ENCODE data around the gene CACNA1G. TPM values are rescaled to one million over a fixed set of nuclear protein-coding genes. Genes with fewer than 3 reads are reported as not detected.

Gene CACNA1G
- total and polyA plus RNA-seq, 9 of the 15 experiments (the other 6 are each of a cell fraction or from before 2014, with no cell fraction given) = 0.01 TPM; not detected in 8

DNA sequence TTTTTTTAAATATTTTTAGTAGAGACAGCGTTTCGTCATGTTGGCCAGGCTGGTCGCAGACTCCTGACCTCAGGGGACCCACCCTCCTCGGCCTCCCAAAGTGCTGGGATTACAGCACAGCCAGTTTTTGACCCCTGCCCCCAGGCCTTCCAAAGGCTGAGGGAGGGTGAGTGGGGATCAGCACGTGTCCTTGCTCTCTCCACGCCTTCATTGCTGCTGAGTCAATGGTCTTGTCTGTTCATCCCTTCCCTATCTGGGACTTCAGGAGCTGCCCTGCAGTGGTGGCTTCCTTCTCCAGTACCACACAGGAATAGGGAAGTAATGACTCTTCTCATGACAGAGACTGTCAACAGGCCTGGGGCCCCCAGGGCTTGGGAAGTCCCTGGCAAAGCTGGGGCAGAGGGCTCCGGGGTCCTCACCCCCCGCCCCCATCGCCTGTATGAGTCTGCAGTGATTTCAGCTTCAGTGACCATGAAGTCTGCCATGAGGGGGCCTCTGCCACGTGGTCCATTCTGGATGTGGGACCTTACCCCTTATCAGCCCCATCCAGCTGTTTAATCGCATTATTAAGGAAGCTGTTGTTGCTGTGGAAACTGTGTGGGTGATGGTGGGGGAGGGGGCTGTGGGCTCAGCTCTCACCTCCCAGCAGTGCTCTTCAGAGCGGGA lies 80.3 kb downstream of the CACNA1G start (continued):
- TF ChIP-seq, protein P1, sequence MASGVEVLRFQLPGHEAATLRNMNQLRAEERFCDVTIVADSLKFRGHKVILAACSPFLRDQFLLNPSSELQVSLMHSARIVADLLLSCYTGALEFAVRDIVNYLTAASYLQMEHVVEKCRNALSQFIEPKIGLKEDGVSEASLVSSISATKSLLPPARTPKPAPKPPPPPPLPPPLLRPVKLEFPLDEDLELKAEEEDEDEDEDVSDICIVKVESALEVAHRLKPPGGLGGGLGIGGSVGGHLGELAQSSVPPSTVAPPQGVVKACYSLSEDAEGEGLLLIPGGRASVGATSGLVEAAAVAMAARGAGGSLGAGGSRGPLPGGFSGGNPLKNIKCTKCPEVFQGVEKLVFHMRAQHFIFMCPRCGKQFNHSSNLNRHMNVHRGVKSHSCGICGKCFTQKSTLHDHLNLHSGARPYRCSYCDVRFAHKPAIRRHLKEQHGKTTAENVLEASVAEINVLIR (CRISPR knock-in tag; IDR thresholded peaks at IDR 0.05) = no peak
- TF ChIP-seq ARID1B (IDR thresholded peaks at IDR 0.05) (peak; percentile 84), CREM (IDR thresholded peaks at IDR 0.05; ENCODE audit: low read depth) (no peak), ZNF184 (CRISPR knock-in tag; IDR thresholded peaks at IDR 0.05) (no peak), BHLHE40 (IDR thresholded peaks at IDR 0.05; ENCODE audit: low read length) (peak; percentile 90), TBP (optimal IDR thresholded peaks at IDR 0.05; ENCODE audit: low read depth, low read length) (no peak), MAZ (CRISPR knock-in tag; conservative IDR thresholded peaks at IDR 0.05 in 1 of 2, IDR thresholded peaks at IDR 0.05 in 1 of 2) (peak in 1 of 2 experiments; percentile 59; a peak in 3 of 4 replicates), KLF6 (CRISPR knock-in tag; IDR thresholded peaks at IDR 0.05; ENCODE audit: borderline replicate concordance) (no peak), BMI1 (IDR thresholded peaks at IDR 0.05; ENCODE audit: low read length) (no peak), RBFOX2 (IDR thresholded peaks at IDR 0.05; ENCODE audit: low read depth, low read length) (no peak)
- TF ChIP-seq, protein P2, sequence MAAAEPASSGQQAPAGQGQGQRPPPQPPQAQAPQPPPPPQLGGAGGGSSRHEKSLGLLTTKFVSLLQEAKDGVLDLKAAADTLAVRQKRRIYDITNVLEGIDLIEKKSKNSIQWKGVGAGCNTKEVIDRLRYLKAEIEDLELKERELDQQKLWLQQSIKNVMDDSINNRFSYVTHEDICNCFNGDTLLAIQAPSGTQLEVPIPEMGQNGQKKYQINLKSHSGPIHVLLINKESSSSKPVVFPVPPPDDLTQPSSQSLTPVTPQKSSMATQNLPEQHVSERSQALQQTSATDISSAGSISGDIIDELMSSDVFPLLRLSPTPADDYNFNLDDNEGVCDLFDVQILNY (CRISPR knock-in tag; IDR thresholded peaks at IDR 0.05) = no peak
- TF ChIP-seq, protein P3, sequence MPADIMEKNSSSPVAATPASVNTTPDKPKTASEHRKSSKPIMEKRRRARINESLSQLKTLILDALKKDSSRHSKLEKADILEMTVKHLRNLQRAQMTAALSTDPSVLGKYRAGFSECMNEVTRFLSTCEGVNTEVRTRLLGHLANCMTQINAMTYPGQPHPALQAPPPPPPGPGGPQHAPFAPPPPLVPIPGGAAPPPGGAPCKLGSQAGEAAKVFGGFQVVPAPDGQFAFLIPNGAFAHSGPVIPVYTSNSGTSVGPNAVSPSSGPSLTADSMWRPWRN (IDR thresholded peaks at IDR 0.05; ENCODE audit: low read depth) = peak; percentile 77
- TF ChIP-seq, protein P4, sequence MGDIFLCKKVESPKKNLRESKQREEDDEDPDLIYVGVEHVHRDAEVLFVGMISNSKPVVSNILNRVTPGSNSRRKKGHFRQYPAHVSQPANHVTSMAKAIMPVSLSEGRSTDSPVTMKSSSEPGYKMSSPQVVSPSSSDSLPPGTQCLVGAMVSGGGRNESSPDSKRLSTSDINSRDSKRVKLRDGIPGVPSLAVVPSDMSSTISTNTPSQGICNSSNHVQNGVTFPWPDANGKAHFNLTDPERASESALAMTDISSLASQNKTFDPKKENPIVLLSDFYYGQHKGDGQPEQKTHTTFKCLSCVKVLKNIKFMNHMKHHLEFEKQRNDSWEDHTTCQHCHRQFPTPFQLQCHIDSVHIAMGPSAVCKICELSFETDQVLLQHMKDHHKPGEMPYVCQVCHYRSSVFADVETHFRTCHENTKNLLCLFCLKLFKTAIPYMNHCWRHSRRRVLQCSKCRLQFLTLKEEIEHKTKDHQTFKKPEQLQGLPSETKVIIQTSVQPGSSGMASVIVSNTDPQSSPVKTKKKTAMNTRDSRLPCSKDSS (IDR thresholded peaks at IDR 0.05; ENCODE audit: low read depth, partially characterized antibody) = no peak
- TF ChIP-seq, protein P5, sequence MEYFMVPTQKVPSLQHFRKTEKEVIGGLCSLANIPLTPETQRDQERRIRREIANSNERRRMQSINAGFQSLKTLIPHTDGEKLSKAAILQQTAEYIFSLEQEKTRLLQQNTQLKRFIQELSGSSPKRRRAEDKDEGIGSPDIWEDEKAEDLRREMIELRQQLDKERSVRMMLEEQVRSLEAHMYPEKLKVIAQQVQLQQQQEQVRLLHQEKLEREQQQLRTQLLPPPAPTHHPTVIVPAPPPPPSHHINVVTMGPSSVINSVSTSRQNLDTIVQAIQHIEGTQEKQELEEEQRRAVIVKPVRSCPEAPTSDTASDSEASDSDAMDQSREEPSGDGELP (CRISPR knock-in tag; IDR thresholded peaks at IDR 0.05; ENCODE audit: borderline replicate concordance) = peak; percentile 85
- TF ChIP-seq, protein P6, sequence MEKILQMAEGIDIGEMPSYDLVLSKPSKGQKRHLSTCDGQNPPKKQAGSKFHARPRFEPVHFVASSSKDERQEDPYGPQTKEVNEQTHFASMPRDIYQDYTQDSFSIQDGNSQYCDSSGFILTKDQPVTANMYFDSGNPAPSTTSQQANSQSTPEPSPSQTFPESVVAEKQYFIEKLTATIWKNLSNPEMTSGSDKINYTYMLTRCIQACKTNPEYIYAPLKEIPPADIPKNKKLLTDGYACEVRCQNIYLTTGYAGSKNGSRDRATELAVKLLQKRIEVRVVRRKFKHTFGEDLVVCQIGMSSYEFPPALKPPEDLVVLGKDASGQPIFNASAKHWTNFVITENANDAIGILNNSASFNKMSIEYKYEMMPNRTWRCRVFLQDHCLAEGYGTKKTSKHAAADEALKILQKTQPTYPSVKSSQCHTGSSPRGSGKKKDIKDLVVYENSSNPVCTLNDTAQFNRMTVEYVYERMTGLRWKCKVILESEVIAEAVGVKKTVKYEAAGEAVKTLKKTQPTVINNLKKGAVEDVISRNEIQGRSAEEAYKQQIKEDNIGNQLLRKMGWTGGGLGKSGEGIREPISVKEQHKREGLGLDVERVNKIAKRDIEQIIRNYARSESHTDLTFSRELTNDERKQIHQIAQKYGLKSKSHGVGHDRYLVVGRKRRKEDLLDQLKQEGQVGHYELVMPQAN (IDR thresholded peaks at IDR 0.05; ENCODE audit: borderline replicate concordance) = no peak
- TF ChIP-seq, protein P7, sequence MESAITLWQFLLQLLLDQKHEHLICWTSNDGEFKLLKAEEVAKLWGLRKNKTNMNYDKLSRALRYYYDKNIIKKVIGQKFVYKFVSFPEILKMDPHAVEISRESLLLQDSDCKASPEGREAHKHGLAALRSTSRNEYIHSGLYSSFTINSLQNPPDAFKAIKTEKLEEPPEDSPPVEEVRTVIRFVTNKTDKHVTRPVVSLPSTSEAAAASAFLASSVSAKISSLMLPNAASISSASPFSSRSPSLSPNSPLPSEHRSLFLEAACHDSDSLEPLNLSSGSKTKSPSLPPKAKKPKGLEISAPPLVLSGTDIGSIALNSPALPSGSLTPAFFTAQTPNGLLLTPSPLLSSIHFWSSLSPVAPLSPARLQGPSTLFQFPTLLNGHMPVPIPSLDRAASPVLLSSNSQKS (CRISPR knock-in tag; IDR thresholded peaks at IDR 0.05) = no peak
- TF ChIP-seq, protein P8, sequence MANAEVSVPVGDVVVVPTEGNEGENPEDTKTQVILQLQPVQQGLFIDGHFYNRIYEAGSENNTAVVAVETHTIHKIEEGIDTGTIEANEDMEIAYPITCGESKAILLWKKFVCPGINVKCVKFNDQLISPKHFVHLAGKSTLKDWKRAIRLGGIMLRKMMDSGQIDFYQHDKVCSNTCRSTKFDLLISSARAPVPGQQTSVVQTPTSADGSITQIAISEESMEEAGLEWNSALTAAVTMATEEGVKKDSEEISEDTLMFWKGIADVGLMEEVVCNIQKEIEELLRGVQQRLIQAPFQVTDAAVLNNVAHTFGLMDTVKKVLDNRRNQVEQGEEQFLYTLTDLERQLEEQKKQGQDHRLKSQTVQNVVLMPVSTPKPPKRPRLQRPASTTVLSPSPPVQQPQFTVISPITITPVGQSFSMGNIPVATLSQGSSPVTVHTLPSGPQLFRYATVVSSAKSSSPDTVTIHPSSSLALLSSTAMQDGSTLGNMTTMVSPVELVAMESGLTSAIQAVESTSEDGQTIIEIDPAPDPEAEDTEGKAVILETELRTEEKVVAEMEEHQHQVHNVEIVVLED (CRISPR knock-in tag; IDR thresholded peaks at IDR 0.05) = no peak
